ENCODE measurements around the gene LCN10. TPM values are rescaled to one million over a fixed set of nuclear protein-coding genes. Genes with fewer than 3 reads are reported as not detected.

LCN10 gene
- total RNA-seq, 4 donors from 2014 or later = 0.96 to 33.6 (median 3.3) TPM

GRCh38 chr9:136753371-136754058 is 10.8 kb upstream of the LCN10 start:
- H3K9me3 ChIP-seq = peaks cover 0 to 4% of the 10 kb centered on the region in 2 donors
- 80% methylated on average over 30 of the region's 31 CpGs; no CpG with 5 or more reads in 1 of the 2 donors for WGBS, 2 donors (ENCODE audit: low coverage in 1 of 2)
- no peaks in the 10 kb centered on the region for H3K4me1 ChIP-seq
- no peak overlapping the region for H3K4me3 ChIP-seq
- H3K36me3 ChIP-seq = no peaks in the 10 kb centered on the region
- in situ Hi-C loops (cut with MboI; ENCODE audit: low pct_ligation_motif_present in 1 of 4, low pct_unique_long_range_greater_than_20kb in 1 of 4, low sequenced_read_pairs in 3 of 4) = no loop called here
- intact Hi-C loops (cut with DNase I; ENCODE audit: low total_unique reads) = no loop called here
- peaks cover 16% of the 10 kb centered on the region for H3K27me3 ChIP-seq
- no peak for DNase-seq
- H3K27ac ChIP-seq = no peak overlapping the region
- TF ChIP-seq CTCF (IDR thresholded peaks at IDR 0.05) = no peak
- TF ChIP-seq EP300 (IDR thresholded peaks at IDR 0.05; ENCODE audit: low read depth) = no peak
- TF ChIP-seq POLR2A (IDR thresholded peaks at IDR 0.05) = no peak
- no peak for TF ChIP-seq POLR2AphosphoS5 (IDR thresholded peaks at IDR 0.05)

- intact Hi-C loops (cut with DNase I; ENCODE audit: low total_unique reads) (no loop called here), in situ Hi-C loops (cut with MboI; ENCODE audit: low pct_ligation_motif_present in 1 of 4, low pct_unique_long_range_greater_than_20kb in 1 of 4, low sequenced_read_pairs in 3 of 4) (no loop called here)
- no peak for TF ChIP-seq POLR2AphosphoS5 (IDR thresholded peaks at IDR 0.05)
- no peak for TF ChIP-seq EP300 (IDR thresholded peaks at IDR 0.05; ENCODE audit: low read depth)
- TF ChIP-seq POLR2A (IDR thresholded peaks at IDR 0.05) = no peak
- TF ChIP-seq CTCF (IDR thresholded peaks at IDR 0.05) = no peak
- DNase-seq = no peak
- H3K36me3 ChIP-seq = no peaks in the 10 kb centered on the region
- H3K4me1 ChIP-seq = no peaks in the 10 kb centered on the region
- H3K4me3 ChIP-seq = no peak overlapping the region
- peaks cover 0 to 4% of the 10 kb centered on the region in 2 donors for H3K9me3 ChIP-seq
- no peak overlapping the region for H3K27ac ChIP-seq
- H3K27me3 ChIP-seq = peaks cover 16% of the 10 kb centered on the region
Measured at GRCh38 chr9:136751814-136752213, 9.1 kb upstream of the LCN10 start.

GRCh38 chr9:136751244-136751643 is 8.5 kb upstream of the LCN10 start:
- H3K9me3 ChIP-seq = peaks cover 0 to 4% of the 10 kb centered on the region in 2 donors
- in situ Hi-C loops (cut with MboI; ENCODE audit: low pct_ligation_motif_present in 1 of 4, low pct_unique_long_range_greater_than_20kb in 1 of 4, low sequenced_read_pairs in 3 of 4) (no loop called here), intact Hi-C loops (cut with DNase I; ENCODE audit: low total_unique reads) (no loop called here)
- H3K4me1 ChIP-seq = no peaks in the 10 kb centered on the region
- peaks cover 16% of the 10 kb centered on the region for H3K27me3 ChIP-seq
- no peaks in the 10 kb centered on the region for H3K36me3 ChIP-seq
- no peak overlapping the region for H3K27ac ChIP-seq
- 84% methylated on average over 1 of the region's 1 CpG; no CpG with 5 or more reads in 1 of the 2 donors for WGBS, 2 donors (ENCODE audit: low coverage in 1 of 2)
- no peak for TF ChIP-seq CTCF (IDR thresholded peaks at IDR 0.05)
- TF ChIP-seq POLR2A (IDR thresholded peaks at IDR 0.05) = no peak
- no peak for TF ChIP-seq POLR2AphosphoS5 (IDR thresholded peaks at IDR 0.05)
- TF ChIP-seq EP300 (IDR thresholded peaks at IDR 0.05; ENCODE audit: low read depth) = no peak
- H3K4me3 ChIP-seq = no peak overlapping the region
- DNase-seq = no peak

- peaks cover 0 to 2% of the 10 kb centered on the region in 2 donors for H3K9me3 ChIP-seq
- no peaks in the 10 kb centered on the region for H3K4me1 ChIP-seq
- TF ChIP-seq EP300 (IDR thresholded peaks at IDR 0.05; ENCODE audit: low read depth) (no peak), POLR2A (IDR thresholded peaks at IDR 0.05) (no peak), POLR2AphosphoS5 (IDR thresholded peaks at IDR 0.05) (no peak), CTCF (IDR thresholded peaks at IDR 0.05) (no peak)
- intact Hi-C loops (cut with DNase I; ENCODE audit: low total_unique reads) (no loop called here), in situ Hi-C loops (cut with MboI; ENCODE audit: low pct_ligation_motif_present in 1 of 4, low pct_unique_long_range_greater_than_20kb in 1 of 4, low sequenced_read_pairs in 3 of 4) (no loop called here)
- H3K4me3 ChIP-seq = no peak overlapping the region
- WGBS, 2 donors (ENCODE audit: low coverage in 1 of 2) = 52 to 55% methylated on average over 2 of the region's 2 CpGs
- peaks cover 16% of the 10 kb centered on the region for H3K27me3 ChIP-seq
- no peak for DNase-seq
- no peaks in the 10 kb centered on the region for H3K36me3 ChIP-seq
- no peak overlapping the region for H3K27ac ChIP-seq
Measured at GRCh38 chr9:136750526-136750925, 7.8 kb upstream of the LCN10 start.

Data from transverse colon (tissue), 4 donors.